IPS DF 6.9 (cell line): ENCODE data around the gene STX8.

Source experiments
- DNase-seq: peaks from one replicate; pipeline ENCODE4 v3.0.0-alpha.2; 2013; ENCODE audit warnings: low read depth, low spot score
- H3K27ac ChIP-seq: one replicate; pipeline ENCODE4 v1.5.1; 2013; ENCODE audit warnings: low read length, control low read depth
- H3K27me3 ChIP-seq: 2 replicates; pipeline ENCODE4 v1.6.1; 2013; ENCODE audit warnings: mild to moderate bottlenecking, low read length; ENCODE audit not compliant: control insufficient read depth, insufficient read depth
- H3K36me3 ChIP-seq: 2 replicates; pipeline ENCODE4 v1.6.1; 2013; ENCODE audit warnings: low read length; ENCODE audit not compliant: control insufficient read depth, insufficient read depth
- H3K4me1 ChIP-seq: 2 replicates; pipeline ENCODE4 v1.6.1; 2013; ENCODE audit warnings: low read length; ENCODE audit not compliant: control insufficient read depth, insufficient read depth
- H3K4me3 ChIP-seq: 2 replicates; pipeline ENCODE4 v1.5.1; 2013; ENCODE audit warnings: mild to moderate bottlenecking, low read length
- H3K9me3 ChIP-seq: 2 replicates; pipeline ENCODE4 v1.6.1; 2013; ENCODE audit warnings: low read length, inconsistent platforms; ENCODE audit not compliant: control insufficient read depth, insufficient read depth
- WGBS: extraction: QIAGEN DNeasy Blood & Tissue Kit; methylation state at CpG from one replicate; pipeline ENCODE4 v1.1.7; 2013; ENCODE audit warnings: mixed read lengths, missing lambda C conversion rate; ENCODE audit not compliant: insufficient read length, insufficient coverage; 5-methylcytosine and 5-hydroxymethylcytosine counted together

STX8 gene

DNA sequence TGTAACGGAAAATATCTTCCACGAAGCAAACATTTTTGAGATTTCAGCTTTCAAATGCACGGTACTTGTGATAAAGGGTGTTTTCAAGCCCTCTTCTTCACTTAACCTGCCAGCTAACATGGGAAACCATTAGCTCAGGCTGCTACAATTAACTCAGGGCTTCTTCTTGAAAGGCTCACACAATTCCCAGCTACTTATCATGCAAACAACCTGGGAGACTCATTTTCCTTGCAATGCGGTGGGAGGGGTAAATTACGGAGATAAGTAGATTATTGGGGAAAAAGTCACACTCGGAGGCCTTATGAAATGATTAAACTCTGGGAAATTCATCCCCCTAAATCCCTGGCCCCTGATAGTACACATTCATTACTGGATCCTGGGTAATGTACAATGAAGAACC is 266.4 kb downstream of the STX8 start:
- DNase-seq = no peak
- H3K27me3 ChIP-seq = no peaks in the 10 kb centered on the region
- 0 out of 2 replicates have a peak, but pooled peaks cover 2% of the 10 kb centered on the region for H3K4me1 ChIP-seq
- H3K9me3 ChIP-seq = no peaks in the 10 kb centered on the region
- H3K4me3 ChIP-seq = no peak overlapping the region
- no peak overlapping the region for H3K27ac ChIP-seq
- no CpG with 5 or more reads among the region's 6 CpGs for WGBS
- no peaks in the 10 kb centered on the region for H3K36me3 ChIP-seq

DNA sequence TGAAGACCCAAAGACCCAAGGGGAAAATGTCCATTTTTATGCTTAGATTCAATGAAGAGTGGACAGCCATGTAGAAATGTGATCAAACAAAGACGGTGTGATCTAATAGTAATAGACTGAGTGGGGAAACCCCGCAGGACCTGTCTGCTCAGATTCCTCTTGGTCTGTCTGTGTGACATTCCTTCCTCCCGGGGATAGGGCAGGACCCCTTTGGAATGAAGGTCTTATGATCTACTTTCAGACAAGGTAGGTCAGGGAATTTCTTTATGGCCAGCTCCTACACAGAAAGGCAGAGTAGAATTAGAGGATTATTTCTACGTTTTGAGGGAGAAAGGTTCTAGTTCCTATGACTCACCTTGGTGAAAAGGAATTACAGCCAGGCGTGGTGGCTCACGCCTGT is 267.6 kb downstream of the STX8 start:
- WGBS = no CpG with 5 or more reads among the region's 6 CpGs
- no peaks in the 10 kb centered on the region for H3K27me3 ChIP-seq
- DNase-seq = no peak
- H3K9me3 ChIP-seq = no peaks in the 10 kb centered on the region
- no peak overlapping the region for H3K27ac ChIP-seq
- H3K4me1 ChIP-seq = 0 out of 2 replicates have a peak, but pooled peaks cover 2% of the 10 kb centered on the region
- H3K4me3 ChIP-seq = no peak overlapping the region
- no peaks in the 10 kb centered on the region for H3K36me3 ChIP-seq

DNA sequence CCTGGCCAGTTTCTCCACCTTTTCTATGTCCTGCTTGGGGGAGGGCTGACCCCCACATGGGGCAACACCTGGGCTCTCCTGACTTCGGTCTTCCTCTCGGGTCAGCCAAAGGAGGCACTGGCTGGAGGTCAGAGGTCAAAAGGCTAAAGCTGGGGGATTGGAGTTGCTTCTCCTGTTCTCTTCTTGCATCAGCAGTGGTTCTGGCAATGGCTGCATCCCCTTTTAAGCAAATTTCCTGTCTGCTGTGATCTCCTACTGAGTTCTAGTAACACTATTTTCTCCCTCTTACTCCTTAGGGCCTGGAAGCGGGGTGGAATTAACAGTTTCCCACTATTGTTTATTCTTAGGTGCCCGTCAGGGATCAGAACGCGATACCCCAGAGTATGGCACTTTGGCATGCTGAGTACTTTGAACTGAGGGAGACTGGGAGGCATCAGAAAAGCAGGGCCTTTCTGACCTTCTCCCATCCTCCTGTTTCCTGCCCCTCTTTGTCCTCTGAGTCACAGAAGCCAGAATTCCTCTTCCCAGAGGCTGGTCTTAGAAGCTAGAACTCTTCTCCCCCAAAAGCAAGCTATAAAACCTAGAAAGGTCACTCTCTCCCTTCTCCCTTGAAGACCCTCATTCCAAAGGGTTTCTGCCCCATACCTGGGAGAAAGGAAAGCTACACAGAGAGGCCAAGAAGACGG is 268.2 kb downstream of the STX8 start:
- no peaks in the 10 kb centered on the region for H3K36me3 ChIP-seq
- no peak overlapping the region for H3K4me3 ChIP-seq
- 0 out of 2 replicates have a peak, but pooled peaks cover 2% of the 10 kb centered on the region for H3K4me1 ChIP-seq
- H3K9me3 ChIP-seq = no peaks in the 10 kb centered on the region
- DNase-seq = no peak
- no peak overlapping the region for H3K27ac ChIP-seq
- H3K27me3 ChIP-seq = no peaks in the 10 kb centered on the region
- WGBS = no CpG with 5 or more reads among the region's 7 CpGs

DNA sequence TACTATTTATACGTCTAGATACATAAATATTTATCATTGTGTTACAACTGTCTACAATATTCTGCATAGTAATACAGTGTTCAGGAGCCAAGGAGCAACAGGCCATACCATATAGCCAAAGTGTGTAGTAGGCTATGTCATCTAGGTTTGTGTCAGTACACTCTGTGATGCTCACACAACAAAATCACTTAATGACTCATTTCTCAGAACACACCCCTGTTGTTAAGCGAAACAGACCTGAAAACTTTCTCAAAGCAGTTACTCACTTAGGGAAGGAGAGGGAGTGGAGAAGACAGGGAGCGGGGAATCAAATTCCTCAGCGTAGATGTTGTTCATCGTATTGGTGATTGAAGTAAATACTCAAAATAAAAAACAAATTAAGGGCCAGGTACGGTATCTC is 269.5 kb downstream of the STX8 start:
- no peak for DNase-seq
- no peak overlapping the region for H3K27ac ChIP-seq
- WGBS = no CpG with 5 or more reads among the region's 6 CpGs
- H3K27me3 ChIP-seq = no peaks in the 10 kb centered on the region
- H3K36me3 ChIP-seq = no peaks in the 10 kb centered on the region
- H3K4me3 ChIP-seq = no peak overlapping the region
- H3K4me1 ChIP-seq = 0 out of 2 replicates have a peak, but pooled peaks cover 2% of the 10 kb centered on the region
- H3K9me3 ChIP-seq = no peaks in the 10 kb centered on the region

DNA sequence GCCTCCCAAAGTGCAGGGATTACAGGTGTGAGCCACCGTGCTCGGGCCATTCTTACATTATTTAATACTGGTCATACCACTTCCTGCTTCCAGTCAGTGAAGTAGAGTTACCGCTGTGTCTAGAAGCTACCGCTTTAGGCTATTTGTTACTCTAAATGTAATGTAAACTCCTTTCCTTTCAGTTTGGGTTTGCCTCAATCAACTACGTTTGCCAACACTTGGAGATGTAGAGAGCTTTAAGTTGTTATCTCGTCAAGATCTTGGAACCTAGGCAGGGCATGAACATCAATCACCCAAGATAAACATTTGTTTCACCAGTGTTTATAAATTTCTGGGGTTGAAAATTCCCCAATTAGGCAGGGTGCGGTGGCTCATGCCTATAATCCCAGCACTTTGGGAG is 275.9 kb downstream of the STX8 start:
- Histone ChIP-seq H3K27ac (no peak overlapping the region), H3K27me3 (no peaks in the 10 kb centered on the region), H3K4me1 (no peaks in the 10 kb centered on the region), H3K9me3 (no peaks in the 10 kb centered on the region), H3K36me3 (no peaks in the 10 kb centered on the region), H3K4me3 (no peak overlapping the region)
- DNase-seq = no peak
- no CpG with 5 or more reads among the region's 7 CpGs for WGBS

DNA sequence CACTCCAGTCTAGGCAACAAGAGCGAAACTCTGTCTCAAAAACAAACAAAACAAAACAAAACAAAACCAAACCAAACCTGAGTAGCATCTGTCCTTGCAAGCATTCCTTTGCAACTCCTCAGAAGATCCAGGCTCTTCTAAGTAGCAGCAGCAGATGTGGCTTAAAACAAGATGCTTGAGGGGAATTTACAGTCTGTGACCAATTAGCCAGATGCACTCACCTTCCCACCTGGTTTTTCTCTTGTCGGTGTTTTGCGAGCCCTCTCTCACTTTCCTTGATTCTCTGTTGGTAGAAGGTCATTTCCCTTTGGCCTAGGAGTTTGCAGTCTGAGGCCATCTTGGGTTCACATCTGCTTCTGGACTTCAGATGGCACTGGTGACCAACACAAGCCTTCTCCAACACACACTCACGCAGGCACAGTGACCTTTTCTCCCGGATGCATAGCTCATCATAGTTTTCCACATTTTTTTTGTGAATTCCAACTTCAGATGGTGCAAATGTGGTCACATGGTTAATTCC is 276.8 kb downstream of the STX8 start:
- H3K36me3 ChIP-seq = no peaks in the 10 kb centered on the region
- H3K4me3 ChIP-seq = no peak overlapping the region
- no peak for DNase-seq
- no peaks in the 10 kb centered on the region for H3K27me3 ChIP-seq
- no peaks in the 10 kb centered on the region for H3K9me3 ChIP-seq
- H3K27ac ChIP-seq = no peak overlapping the region
- H3K4me1 ChIP-seq = no peaks in the 10 kb centered on the region
- WGBS = no CpG with 5 or more reads among the region's 5 CpGs

DNA sequence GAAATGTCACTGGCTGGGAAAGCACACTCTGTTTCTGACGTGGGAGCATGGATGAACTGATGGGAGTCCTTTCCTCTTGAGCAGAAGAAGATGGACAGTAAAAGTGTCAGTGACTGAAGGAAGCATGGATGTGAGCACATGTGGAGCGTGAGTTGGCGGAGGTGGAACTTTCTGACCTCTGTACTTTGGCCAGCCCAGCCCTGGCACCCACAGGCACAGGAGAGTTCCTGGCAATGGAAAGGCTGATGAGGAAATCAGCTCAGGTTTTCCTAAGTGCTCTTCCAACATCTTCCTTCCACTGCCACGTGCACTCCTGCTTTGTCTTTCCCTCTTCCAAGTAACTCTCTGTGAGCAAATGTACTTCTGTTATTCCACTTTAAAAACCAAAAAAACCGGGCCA is 277.5 kb downstream of the STX8 start:
- no peak for DNase-seq
- Histone ChIP-seq H3K27me3 (no peaks in the 10 kb centered on the region), H3K27ac (no peak overlapping the region), H3K36me3 (no peaks in the 10 kb centered on the region), H3K9me3 (no peaks in the 10 kb centered on the region), H3K4me1 (no peaks in the 10 kb centered on the region), H3K4me3 (no peak overlapping the region)
- no CpG with 5 or more reads among the region's 5 CpGs for WGBS

DNA sequence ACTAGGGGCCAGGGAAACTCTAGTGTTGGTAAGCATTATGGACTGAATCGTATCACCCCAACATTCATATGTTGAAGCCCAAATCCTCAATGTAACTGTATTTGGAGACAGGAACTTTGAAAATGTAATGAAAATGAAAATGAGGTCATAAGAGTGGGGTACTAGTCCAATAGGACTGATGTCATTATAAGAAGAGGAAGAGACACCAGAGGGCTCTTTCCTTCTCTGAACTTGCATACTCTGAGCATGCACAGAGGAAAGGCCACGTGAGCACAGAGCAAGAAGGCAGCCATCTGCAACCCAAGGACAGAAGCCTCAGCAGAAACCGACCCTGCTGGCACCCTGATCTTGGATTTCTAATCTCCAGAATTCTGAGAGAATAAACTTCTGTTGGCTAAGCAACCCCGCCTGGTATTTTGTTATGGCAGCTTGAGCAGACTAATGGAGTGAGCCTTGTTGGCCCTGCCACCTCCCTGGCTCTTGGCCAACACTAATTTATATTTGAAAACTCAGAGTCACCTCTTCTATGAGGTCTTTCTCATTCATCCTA is 280.9 kb downstream of the STX8 start:
- Histone ChIP-seq H3K4me3 (no peak overlapping the region), H3K27ac (no peak overlapping the region), H3K4me1 (no peaks in the 10 kb centered on the region), H3K36me3 (no peaks in the 10 kb centered on the region), H3K27me3 (no peaks in the 10 kb centered on the region), H3K9me3 (no peaks in the 10 kb centered on the region)
- no peak for DNase-seq
- WGBS = no CpG with 5 or more reads among the region's 4 CpGs

DNA sequence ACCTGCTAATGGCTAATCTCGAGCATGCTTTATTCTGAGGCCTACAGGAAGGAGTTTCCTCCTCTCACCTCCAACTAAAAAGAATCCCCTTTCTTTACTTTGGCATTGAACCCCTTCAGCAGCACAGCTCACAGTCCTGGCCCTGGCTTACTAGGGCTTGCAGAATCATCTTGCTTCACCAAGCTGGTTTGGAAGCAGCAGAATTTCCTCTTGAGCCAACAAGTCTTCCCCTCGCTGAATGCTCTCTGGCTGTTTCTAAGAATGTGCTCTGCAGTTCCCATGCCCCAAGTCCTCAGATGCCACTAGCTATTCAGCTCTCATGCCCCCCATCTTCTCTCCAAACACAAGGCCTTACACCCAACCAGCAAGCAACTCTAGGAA is 283.1 kb downstream of the STX8 start:
- Histone ChIP-seq H3K4me1 (no peaks in the 10 kb centered on the region), H3K27ac (no peak overlapping the region), H3K9me3 (no peaks in the 10 kb centered on the region), H3K36me3 (no peaks in the 10 kb centered on the region), H3K4me3 (no peak overlapping the region), H3K27me3 (no peaks in the 10 kb centered on the region)
- no peak for DNase-seq
- no CpG with 5 or more reads among the region's 2 CpGs for WGBS

DNA sequence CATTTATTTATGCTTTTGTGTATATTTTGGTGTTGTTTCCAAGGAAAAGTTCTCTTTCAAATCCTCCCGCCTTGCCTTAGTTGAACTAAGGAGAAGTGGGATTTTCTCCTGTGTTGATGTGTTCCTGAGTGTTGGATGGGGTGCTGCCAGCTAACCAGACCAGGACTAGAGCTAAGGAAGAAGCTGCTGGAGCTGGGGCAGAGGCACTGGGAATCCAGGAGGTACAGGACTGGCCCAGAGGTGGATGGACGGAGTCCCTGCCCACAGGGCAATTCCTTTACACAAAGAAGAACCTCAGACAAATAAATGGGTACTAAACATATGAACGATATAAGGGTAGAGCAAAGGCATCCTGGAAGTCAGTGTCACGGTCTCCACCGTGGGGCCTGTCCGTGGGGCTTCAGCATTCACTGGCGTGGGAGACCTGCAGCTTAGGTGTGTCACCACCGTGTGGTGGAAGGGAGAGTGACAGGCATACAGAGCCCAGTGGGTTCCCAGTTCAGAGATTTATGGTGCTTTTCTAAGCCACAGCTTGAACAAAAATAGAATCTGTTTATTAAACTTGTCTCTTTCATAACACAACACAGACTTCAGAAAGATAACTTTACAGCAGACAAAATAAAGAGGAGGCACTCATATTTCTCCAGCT is 283.6 kb downstream of the STX8 start:
- Histone ChIP-seq H3K4me1 (no peaks in the 10 kb centered on the region), H3K27ac (no peak overlapping the region), H3K36me3 (no peaks in the 10 kb centered on the region), H3K4me3 (no peak overlapping the region), H3K27me3 (no peaks in the 10 kb centered on the region), H3K9me3 (no peaks in the 10 kb centered on the region)
- WGBS = no CpG with 5 or more reads among the region's 8 CpGs
- no peak for DNase-seq
